ENCODE results near the gene TEKTIP1.

- TF ChIP-seq CTCF (conservative IDR thresholded peaks at IDR 0.05 in 1 of 2, IDR thresholded peaks at IDR 0.05 in 1 of 2; ENCODE audit: extremely low read depth in 1 of 2, insufficient read depth in 1 of 2, low read depth in 1 of 2, low read length in 2 of 2) (peak in 1 of 2 donors; percentile 28), EZH2 (IDR thresholded peaks at IDR 0.05; ENCODE audit: borderline replicate concordance, low read length) (no peak)
These were observed 18.0 kb downstream of the TEKTIP1 start for GRCh38 chr19:3556978-3557460.
